ENCODE results near the gene LGALS3BP. TPM values are rescaled to one million over a fixed set of nuclear protein-coding genes. Genes with fewer than 3 reads are reported as not detected.
A peak's percentile ranks its signal among the peaks of the same experiment; 100 is the strongest.

The LGALS3BP gene
- total and polyA plus RNA-seq, 2 of the 13 experiments (the other 11 are each of a cell fraction or from before 2014, with no cell fraction given), result 137 to 332 TPM

DNA sequence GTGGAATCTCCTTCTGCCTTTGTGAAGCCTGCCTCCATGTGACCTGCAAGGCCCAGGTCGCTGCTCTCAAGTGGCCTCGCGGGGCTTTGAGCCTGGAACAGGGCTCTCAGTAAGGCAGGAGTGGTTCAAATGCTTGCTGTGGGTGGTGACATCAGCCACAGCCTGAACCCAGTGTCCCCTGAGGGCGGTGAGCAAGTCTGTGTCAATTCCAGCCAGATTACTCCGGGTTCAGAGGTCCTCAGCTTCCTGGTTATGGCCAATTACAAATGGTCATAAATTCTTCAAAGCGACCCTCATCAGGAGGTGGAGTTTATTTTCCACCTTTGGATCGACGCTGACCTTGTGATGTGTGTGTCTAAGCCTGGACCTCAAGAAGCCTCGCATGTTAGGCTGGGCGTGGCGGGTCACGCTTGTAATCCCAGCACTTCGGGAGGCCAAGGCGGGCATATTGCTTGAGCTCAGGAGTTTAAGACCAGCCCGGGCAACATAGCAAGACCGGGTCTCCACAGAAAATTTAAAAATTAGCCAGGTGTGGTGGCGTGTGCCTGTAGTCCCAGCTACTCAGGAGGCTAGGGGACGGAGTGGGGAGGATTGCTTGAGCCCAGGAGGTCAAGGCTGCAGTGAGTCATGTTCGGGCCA is 17.3 kb downstream of the LGALS3BP start (continued):
- TF ChIP-seq, protein P1, sequence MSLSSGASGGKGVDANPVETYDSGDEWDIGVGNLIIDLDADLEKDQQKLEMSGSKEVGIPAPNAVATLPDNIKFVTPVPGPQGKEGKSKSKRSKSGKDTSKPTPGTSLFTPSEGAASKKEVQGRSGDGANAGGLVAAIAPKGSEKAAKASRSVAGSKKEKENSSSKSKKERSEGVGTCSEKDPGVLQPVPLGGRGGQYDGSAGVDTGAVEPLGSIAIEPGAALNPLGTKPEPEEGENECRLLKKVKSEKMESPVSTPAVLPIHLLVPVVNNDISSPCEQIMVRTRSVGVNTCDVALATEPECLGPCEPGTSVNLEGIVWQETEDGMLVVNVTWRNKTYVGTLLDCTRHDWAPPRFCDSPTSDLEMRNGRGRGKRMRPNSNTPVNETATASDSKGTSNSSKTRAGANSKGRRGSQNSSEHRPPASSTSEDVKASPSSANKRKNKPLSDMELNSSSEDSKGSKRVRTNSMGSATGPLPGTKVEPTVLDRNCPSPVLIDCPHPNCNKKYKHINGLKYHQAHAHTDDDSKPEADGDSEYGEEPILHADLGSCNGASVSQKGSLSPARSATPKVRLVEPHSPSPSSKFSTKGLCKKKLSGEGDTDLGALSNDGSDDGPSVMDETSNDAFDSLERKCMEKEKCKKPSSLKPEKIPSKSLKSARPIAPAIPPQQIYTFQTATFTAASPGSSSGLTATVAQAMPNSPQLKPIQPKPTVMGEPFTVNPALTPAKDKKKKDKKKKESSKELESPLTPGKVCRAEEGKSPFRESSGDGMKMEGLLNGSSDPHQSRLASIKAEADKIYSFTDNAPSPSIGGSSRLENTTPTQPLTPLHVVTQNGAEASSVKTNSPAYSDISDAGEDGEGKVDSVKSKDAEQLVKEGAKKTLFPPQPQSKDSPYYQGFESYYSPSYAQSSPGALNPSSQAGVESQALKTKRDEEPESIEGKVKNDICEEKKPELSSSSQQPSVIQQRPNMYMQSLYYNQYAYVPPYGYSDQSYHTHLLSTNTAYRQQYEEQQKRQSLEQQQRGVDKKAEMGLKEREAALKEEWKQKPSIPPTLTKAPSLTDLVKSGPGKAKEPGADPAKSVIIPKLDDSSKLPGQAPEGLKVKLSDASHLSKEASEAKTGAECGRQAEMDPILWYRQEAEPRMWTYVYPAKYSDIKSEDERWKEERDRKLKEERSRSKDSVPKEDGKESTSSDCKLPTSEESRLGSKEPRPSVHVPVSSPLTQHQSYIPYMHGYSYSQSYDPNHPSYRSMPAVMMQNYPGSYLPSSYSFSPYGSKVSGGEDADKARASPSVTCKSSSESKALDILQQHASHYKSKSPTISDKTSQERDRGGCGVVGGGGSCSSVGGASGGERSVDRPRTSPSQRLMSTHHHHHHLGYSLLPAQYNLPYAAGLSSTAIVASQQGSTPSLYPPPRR (CRISPR knock-in tag; IDR thresholded peaks at IDR 0.05; ENCODE audit: borderline replicate concordance), result peak; percentile 77
- TF ChIP-seq FOXP1 (IDR thresholded peaks at IDR 0.05) (no peak), FOXP1 (CRISPR knock-in tag; IDR thresholded peaks at IDR 0.05) (peak; percentile 71), REL (CRISPR knock-in tag; conservative IDR thresholded peaks at IDR 0.05) (no peak), KLF13 (CRISPR knock-in tag; IDR thresholded peaks at IDR 0.05) (no peak), ZNF264 (CRISPR knock-in tag; IDR thresholded peaks at IDR 0.05) (peak; percentile 78; the same call in 1 of the 2 replicates), HNRNPUL1 (IDR thresholded peaks at IDR 0.05; ENCODE audit: low read depth, low read length) (no peak), KAT2B (IDR thresholded peaks at IDR 0.05; ENCODE audit: borderline replicate concordance, low read depth, low read length) (peak; percentile 45; the same call in 1 of the 2 replicates), FOXK2 (IDR thresholded peaks at IDR 0.05) (peak; percentile 10; the same call in 1 of the 2 replicates), ARNTL (CRISPR knock-in tag; IDR thresholded peaks at IDR 0.05) (peak; percentile 68; the same call in 1 of the 2 replicates), SRSF1 (optimal IDR thresholded peaks at IDR 0.05; ENCODE audit: low read depth, low read length) (no peak), ZNF432 (CRISPR knock-in tag; IDR thresholded peaks at IDR 0.05; ENCODE audit: borderline replicate concordance) (no peak), ZSCAN12 (CRISPR knock-in tag; IDR thresholded peaks at IDR 0.05) (no peak), ZNF598 (CRISPR knock-in tag; IDR thresholded peaks at IDR 0.05; ENCODE audit: borderline replicate concordance) (0 out of 2 replicates have a peak, but pooled peaks have one; percentile 11), FOXC1 (CRISPR knock-in tag; IDR thresholded peaks at IDR 0.05; ENCODE audit: borderline replicate concordance) (no peak)
- TF ChIP-seq, protein P2, sequence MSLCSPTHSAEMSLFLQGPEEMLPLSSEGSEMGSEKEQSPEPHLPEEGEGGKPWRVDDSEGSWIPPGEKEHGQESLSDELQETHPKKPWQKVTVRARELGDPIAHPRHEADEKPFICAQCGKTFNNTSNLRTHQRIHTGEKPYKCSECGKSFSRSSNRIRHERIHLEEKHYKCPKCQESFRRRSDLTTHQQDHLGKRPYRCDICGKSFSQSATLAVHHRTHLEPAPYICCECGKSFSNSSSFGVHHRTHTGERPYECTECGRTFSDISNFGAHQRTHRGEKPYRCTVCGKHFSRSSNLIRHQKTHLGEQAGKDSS (CRISPR knock-in tag; IDR thresholded peaks at IDR 0.05; ENCODE audit: borderline replicate concordance, low read depth), result peak; percentile 78; the same call in 1 of the 2 replicates
- TF ChIP-seq, protein P3, sequence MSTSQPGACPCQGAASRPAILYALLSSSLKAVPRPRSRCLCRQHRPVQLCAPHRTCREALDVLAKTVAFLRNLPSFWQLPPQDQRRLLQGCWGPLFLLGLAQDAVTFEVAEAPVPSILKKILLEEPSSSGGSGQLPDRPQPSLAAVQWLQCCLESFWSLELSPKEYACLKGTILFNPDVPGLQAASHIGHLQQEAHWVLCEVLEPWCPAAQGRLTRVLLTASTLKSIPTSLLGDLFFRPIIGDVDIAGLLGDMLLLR (CRISPR knock-in tag; IDR thresholded peaks at IDR 0.05), result no peak
- TF ChIP-seq, protein P4, sequence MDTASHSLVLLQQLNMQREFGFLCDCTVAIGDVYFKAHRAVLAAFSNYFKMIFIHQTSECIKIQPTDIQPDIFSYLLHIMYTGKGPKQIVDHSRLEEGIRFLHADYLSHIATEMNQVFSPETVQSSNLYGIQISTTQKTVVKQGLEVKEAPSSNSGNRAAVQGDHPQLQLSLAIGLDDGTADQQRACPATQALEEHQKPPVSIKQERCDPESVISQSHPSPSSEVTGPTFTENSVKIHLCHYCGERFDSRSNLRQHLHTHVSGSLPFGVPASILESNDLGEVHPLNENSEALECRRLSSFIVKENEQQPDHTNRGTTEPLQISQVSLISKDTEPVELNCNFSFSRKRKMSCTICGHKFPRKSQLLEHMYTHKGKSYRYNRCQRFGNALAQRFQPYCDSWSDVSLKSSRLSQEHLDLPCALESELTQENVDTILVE (CRISPR knock-in tag; IDR thresholded peaks at IDR 0.05), result 0 out of 2 replicates have a peak, but pooled peaks have one; percentile 43
- TF ChIP-seq, protein P5, sequence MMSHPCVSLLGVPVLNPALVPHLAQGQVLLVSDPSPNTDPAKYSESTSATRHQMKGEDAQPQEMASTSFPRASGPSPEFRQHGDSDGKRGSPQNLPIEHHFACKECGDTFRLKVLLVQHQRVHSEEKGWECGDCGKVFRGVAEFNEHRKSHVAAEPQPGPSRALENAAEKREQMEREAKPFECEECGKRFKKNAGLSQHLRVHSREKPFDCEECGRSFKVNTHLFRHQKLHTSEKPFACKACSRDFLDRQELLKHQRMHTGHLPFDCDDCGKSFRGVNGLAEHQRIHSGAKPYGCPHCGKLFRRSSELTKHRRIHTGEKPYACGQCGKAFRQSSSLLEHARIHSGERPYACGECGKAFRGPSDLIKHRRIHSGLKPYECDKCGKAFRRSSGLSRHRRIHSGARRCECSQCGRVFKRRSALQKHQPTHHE (CRISPR knock-in tag; IDR thresholded peaks at IDR 0.05; ENCODE audit: borderline replicate concordance), result no peak
- TF ChIP-seq, protein P6, sequence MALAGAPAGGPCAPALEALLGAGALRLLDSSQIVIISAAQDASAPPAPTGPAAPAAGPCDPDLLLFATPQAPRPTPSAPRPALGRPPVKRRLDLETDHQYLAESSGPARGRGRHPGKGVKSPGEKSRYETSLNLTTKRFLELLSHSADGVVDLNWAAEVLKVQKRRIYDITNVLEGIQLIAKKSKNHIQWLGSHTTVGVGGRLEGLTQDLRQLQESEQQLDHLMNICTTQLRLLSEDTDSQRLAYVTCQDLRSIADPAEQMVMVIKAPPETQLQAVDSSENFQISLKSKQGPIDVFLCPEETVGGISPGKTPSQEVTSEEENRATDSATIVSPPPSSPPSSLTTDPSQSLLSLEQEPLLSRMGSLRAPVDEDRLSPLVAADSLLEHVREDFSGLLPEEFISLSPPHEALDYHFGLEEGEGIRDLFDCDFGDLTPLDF (CRISPR knock-in tag; IDR thresholded peaks at IDR 0.05), result no peak

Data from HepG2 (cell line).